ENCODE measurements around the gene ZNF823.

GRCh38 chr19:11736696-11737095 lies 2.0 kb downstream of the ZNF823 start:
- TF ChIP-seq ZNF398 (tag by site-specific recombination; IDR thresholded peaks at IDR 0.05) (peak; percentile 84), CTCF (tag by site-specific recombination; IDR thresholded peaks at IDR 0.05) (no peak), ZNF362 (tag by site-specific recombination; IDR thresholded peaks at IDR 0.05) (no peak), ZNF10 (tag by site-specific recombination; IDR thresholded peaks at IDR 0.05) (no peak), ZNF549 (tag by site-specific recombination; IDR thresholded peaks at IDR 0.05) (no peak)

All from HEK293 (cell line).